ENCODE data around the gene OR11H6. TPM values are rescaled to one million over a fixed set of nuclear protein-coding genes. Genes with fewer than 3 reads are reported as not detected.
"Not testable (repeated sequence)": the region's sequence is repeated elsewhere in the genome, so short reads cannot be mapped to it uniquely, and the experiment has no call there.

The OR11H6 gene
- total RNA-seq, 3 donors from 2014 or later = not detected

- no peak overlapping the region for H3K4me3 ChIP-seq
- no peaks in the 10 kb centered on the region for H3K4me1 ChIP-seq
- TF ChIP-seq POLR2AphosphoS5 (IDR thresholded peaks at IDR 0.05) (no peak), POLR2A (IDR thresholded peaks at IDR 0.05) (no peak), CTCF (IDR thresholded peaks at IDR 0.05) (no peak)
Observed at GRCh38 chr14:20195911-20196310, 27.6 kb upstream of the OR11H6 start.

GRCh38 chr14:20197459-20197858 is 26.1 kb upstream of the OR11H6 start:
- H3K27me3 ChIP-seq = peaks cover 0 to 4% of the 10 kb centered on the region in 2 donors
- intact Hi-C loops (cut with DNase I; ENCODE audit: low total_unique reads) = no loop called here
- no peak for TF ChIP-seq POLR2A (IDR thresholded peaks at IDR 0.05)
- TF ChIP-seq POLR2AphosphoS5 (IDR thresholded peaks at IDR 0.05) = no peak
- TF ChIP-seq CTCF (IDR thresholded peaks at IDR 0.05) = no peak

More at GRCh38 chr14:20195911-20196310, 27.6 kb upstream of the OR11H6 start:
- H3K27ac ChIP-seq = no peak overlapping the region
- no peaks in the 10 kb centered on the region for H3K36me3 ChIP-seq
- intact Hi-C loops (cut with DNase I; ENCODE audit: low total_unique reads) = no loop called here
- peaks cover 0 to 4% of the 10 kb centered on the region in 2 donors for H3K27me3 ChIP-seq
- DNase-seq (ENCODE audit: low spot score in 2 of 2) = no peak
- H3K9me3 ChIP-seq = no peaks in the 10 kb centered on the region

GRCh38 chr14:20198991-20199390 is 24.5 kb upstream of the OR11H6 start:
- Histone ChIP-seq H3K27ac (no peak overlapping the region), H3K9me3 (no peaks in the 10 kb centered on the region), H3K4me3 (no peak overlapping the region), H3K36me3 (no peaks in the 10 kb centered on the region), H3K27me3 (peaks cover 0 to 4% of the 10 kb centered on the region in 2 donors), H3K4me1 (no peaks in the 10 kb centered on the region)
- TF ChIP-seq POLR2AphosphoS5 (IDR thresholded peaks at IDR 0.05) (no peak), POLR2A (IDR thresholded peaks at IDR 0.05) (no peak), CTCF (IDR thresholded peaks at IDR 0.05) (no peak)
- intact Hi-C loops (cut with DNase I; ENCODE audit: low total_unique reads) = no loop called here
- DNase-seq (ENCODE audit: low spot score in 2 of 2) = no peak

More at GRCh38 chr14:20197459-20197858, 26.1 kb upstream of the OR11H6 start:
- no peak overlapping the region for H3K27ac ChIP-seq
- H3K4me1 ChIP-seq = no peaks in the 10 kb centered on the region
- no peak overlapping the region for H3K4me3 ChIP-seq
- H3K36me3 ChIP-seq = no peaks in the 10 kb centered on the region
- no peaks in the 10 kb centered on the region for H3K9me3 ChIP-seq
- no peak for DNase-seq (ENCODE audit: low spot score in 2 of 2)

DNA sequence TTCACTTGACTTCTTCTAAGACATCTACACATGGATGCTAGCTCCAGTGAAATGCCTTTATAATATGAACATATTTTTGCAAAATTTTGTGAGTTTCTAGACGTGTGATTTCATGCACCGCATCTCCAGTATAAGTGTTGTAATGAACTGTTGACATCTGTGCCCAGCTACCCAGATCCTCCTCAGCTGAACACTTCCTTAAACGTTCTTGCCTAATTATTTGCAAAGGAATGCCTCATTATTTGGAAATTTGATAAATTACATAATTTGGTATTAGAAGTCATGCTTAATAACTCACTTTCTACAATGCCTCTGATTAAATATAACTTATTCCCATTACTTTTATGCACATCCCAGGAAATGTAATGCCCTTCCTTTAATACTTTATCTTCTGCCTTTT is 18.8 kb upstream of the OR11H6 start:
- no peak for DNase-seq (ENCODE audit: low spot score in 2 of 2)
- no peaks in the 10 kb centered on the region for H3K36me3 ChIP-seq
- H3K4me1 ChIP-seq = no peaks in the 10 kb centered on the region
- intact Hi-C loops (cut with DNase I; ENCODE audit: low total_unique reads) = no loop called here
- H3K27ac ChIP-seq = no peak overlapping the region
- H3K9me3 ChIP-seq = no peaks in the 10 kb centered on the region
- no peak overlapping the region for H3K4me3 ChIP-seq
- TF ChIP-seq CTCF (IDR thresholded peaks at IDR 0.05) (no peak), POLR2AphosphoS5 (IDR thresholded peaks at IDR 0.05) (no peak), POLR2A (IDR thresholded peaks at IDR 0.05) (no peak)
- no peaks in the 10 kb centered on the region for H3K27me3 ChIP-seq

DNA sequence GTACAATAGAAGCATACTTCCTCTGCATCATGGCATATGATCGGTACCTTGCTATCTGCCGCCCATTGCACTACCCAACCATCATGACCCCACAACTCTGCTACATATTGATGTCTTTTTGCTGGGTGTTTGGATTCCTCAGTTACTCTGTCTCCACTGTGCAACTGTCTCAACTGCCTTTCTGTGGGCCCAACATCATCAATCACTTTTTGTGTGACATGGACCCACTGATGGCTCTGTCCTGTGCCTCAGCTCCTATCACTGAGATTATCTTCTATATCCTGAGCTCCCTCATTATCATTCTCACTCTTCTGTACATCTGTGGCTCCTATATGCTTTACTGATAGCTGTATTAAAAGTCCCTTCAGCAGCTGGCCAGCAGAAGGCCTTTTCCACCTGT is 13.9 kb upstream of the OR11H6 start:
- intact Hi-C loops (cut with DNase I; ENCODE audit: low total_unique reads) = no loop called here
- no peak for TF ChIP-seq POLR2A (IDR thresholded peaks at IDR 0.05)
- no peak for TF ChIP-seq POLR2AphosphoS5 (IDR thresholded peaks at IDR 0.05)
- no peak for TF ChIP-seq CTCF (IDR thresholded peaks at IDR 0.05)

DNA sequence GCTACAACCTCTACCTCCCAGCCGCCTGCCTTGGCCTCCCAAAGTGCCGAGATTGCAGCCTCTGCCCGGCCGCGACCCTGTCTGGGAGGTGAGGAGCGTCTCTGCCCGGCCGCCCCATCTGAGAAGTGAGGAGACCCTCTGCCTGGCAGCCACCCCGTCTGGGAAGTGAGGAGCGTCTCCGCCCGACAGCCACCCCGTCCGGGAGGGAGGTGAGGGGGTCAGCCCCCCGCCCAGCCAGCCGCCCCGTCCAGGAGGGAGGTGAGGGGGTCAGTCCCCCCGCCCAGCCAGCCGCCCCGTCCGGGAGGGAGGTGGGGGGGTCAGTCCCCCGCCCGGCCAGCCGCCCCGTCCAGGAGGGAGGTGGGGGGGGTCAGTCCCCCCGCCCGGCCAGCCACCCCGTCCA is 11.1 kb upstream of the OR11H6 start:
- H3K9me3 ChIP-seq; H3K27me3 ChIP-seq; H3K4me3 ChIP-seq; DNase-seq (ENCODE audit: low spot score in 2 of 2); intact Hi-C loops (cut with DNase I; ENCODE audit: low total_unique reads); H3K27ac ChIP-seq; H3K4me1 ChIP-seq; H3K36me3 ChIP-seq: not testable (repeated sequence)

More for the DNA sequence above, 13.9 kb upstream of the OR11H6 start:
- Histone ChIP-seq H3K4me1 (no peaks in the 10 kb centered on the region), H3K27ac (no peak overlapping the region), H3K4me3 (no peak overlapping the region), H3K9me3 (peaks cover 0 to 2% of the 10 kb centered on the region in 2 donors), H3K27me3 (no peaks in the 10 kb centered on the region), H3K36me3 (no peaks in the 10 kb centered on the region)
- no peak for DNase-seq (ENCODE audit: low spot score in 2 of 2)

Measured in breast epithelium (tissue), 4 donors.